GM12878 (cell line): ENCODE results near the gene PRR22. TPM values are rescaled to one million over a fixed set of nuclear protein-coding genes. Genes with fewer than 3 reads are reported as not detected.

Experiments
- ATAC-seq: fragments of 200-7000 bp; cut with Tn5 transposase; 3 replicates; pipeline ENCODE4 v1.9.1; 2020; ENCODE audit warnings: mild to moderate bottlenecking, moderate library complexity
- BruUV-seq: library from RNA; stranded (reverse); fragments of 400-500 nt; replicated peaks from 2 replicates; lab custom pipeline; 2021; lab: Mats Ljungman, UMichigan
- CTCF ChIA-PET: fragments of 300-600 bp; sonication (Branson Sonifier 250); formaldehyde crosslinking; extraction: SDS; loops from one replicate; lab custom pipeline; 2021; ENCODE audit warnings: inconsistent platforms; lab: Yijun Ruan, JAX
- POLR2A ChIA-PET: fragments of 350-600 bp; formaldehyde crosslinking; extraction: SDS; loops from one replicate; lab custom pipeline; 2021; ENCODE audit warnings: inconsistent platforms; lab: Charles Lee
- RAD21 ChIA-PET: fragments of 300-600 bp; sonication (Branson Sonifier 250); formaldehyde crosslinking; loops from one replicate; lab custom pipeline; 2023; ENCODE audit warnings: antibody characterized with exemption; ENCODE audit not compliant: unreplicated experiment; lab: Charles Lee
- SMC1A ChIA-PET: fragments of 300-600 bp; sonication (Branson Sonifier 250); formaldehyde crosslinking; loops from one replicate; lab custom pipeline; 2023; ENCODE audit not compliant: unreplicated experiment, uncharacterized antibody; lab: Charles Lee
- DNase-seq: peaks from one replicate; pipeline ENCODE4 v3.0.0-alpha.2; 2011; ENCODE audit warnings: low read depth, low spot score
- FAIRE-seq: peaks from 3 replicates; lab custom pipeline; 2011; peaks lifted over from hg19 to GRCh38; lab: Jason Lieb, UNC
- H2AFZ ChIP-seq: 2 replicates; pipeline ENCODE4 v1.6.0; 2011; ENCODE audit warnings: low read depth, low read length, control low read depth; ENCODE audit not compliant: control insufficient read depth
- H3K27ac ChIP-seq: 2 replicates; pipeline ENCODE4 v1.5.1; 2011; ENCODE audit warnings: control low read depth; ENCODE audit not compliant: control insufficient read depth, insufficient read depth
- H3K27me3 ChIP-seq, 2 experiments: replicated peaks in 1 of 2; 2 replicates each; pipeline versions ENCODE4 v1.6.0 to v1.6.1; 2011; ENCODE audit warnings: low read length in 1 of 2; ENCODE audit not compliant: control insufficient read depth in 2 of 2, insufficient read depth in 2 of 2
- H3K36me3 ChIP-seq, 2 experiments: 2 replicates each; pipeline ENCODE4 v1.5.1; 2011; ENCODE audit warnings: low read length in 1 of 2; ENCODE audit not compliant: control insufficient read depth in 2 of 2, insufficient read depth in 2 of 2
- H3K4me1 ChIP-seq: 2 replicates; pipeline ENCODE4 v1.6.1; 2011; ENCODE audit warnings: mild to moderate bottlenecking, low read length, moderate library complexity, mixed read lengths; ENCODE audit not compliant: control insufficient read depth, insufficient read depth
- H3K4me2 ChIP-seq: 2 replicates; pipeline ENCODE4 v1.6.0; 2011; ENCODE audit warnings: control low read depth; ENCODE audit not compliant: control insufficient read depth, insufficient read depth
- H3K4me3 ChIP-seq: fragments of 200-600 bp; sonication (generic); 2 replicates; pipeline ENCODE4 v1.5.1; 2016
- H3K79me2 ChIP-seq: 2 replicates; pipeline ENCODE4 v1.6.0; 2011; ENCODE audit warnings: low read length; ENCODE audit not compliant: control insufficient read depth, insufficient read depth
- H3K9ac ChIP-seq: 2 replicates; pipeline ENCODE4 v1.8.0; 2011; ENCODE audit warnings: low read length, control low read depth, mixed read lengths; ENCODE audit not compliant: control insufficient read depth, insufficient read depth
- H3K9me3 ChIP-seq: replicated peaks from 3 replicates; pipeline ENCODE4 v1.5.1; 2011; ENCODE audit warnings: mild to moderate bottlenecking, low read length; ENCODE audit not compliant: control insufficient read depth, insufficient read depth
- H4K20me1 ChIP-seq: 2 replicates; pipeline ENCODE4 v1.6.0; 2011; ENCODE audit not compliant: control insufficient read depth, insufficient read depth
- BHLHE40 ChIP-seq, 2 experiments: fragments of 450-650 bp in 1 of 2; IDR thresholded peaks; 2 replicates each; pipeline ENCODE4 v1.6.1; 2011 to 2017; ENCODE audit warnings: low read depth in 2 of 2, borderline replicate concordance in 1 of 2, improper control_type of control experiment in 1 of 2, low read length in 1 of 2, mild to moderate bottlenecking in 1 of 2
- EGR1 ChIP-seq, 2 experiments: IDR thresholded peaks; 1 replicate in 1 of 2; 2 replicates in 1 of 2; pipeline ENCODE4 v1.6.1; 2011 to 2012; ENCODE audit warnings: low read depth in 2 of 2, low read length in 2 of 2, borderline replicate concordance in 1 of 2, mild to moderate bottlenecking in 1 of 2, moderate library complexity in 1 of 2
- SMARCA5 ChIP-seq: fragments of 450-650 bp; IDR thresholded peaks from 2 replicates; pipeline ENCODE4 v1.6.1; 2017; ENCODE audit warnings: mild to moderate bottlenecking
- ZNF217 ChIP-seq: fragments of 450-650 bp; IDR thresholded peaks from 2 replicates; pipeline ENCODE4 v1.6.1; 2017; ENCODE audit warnings: antibody characterized with exemption, mild to moderate bottlenecking
- WGBS: methylation state at CpG from one replicate; pipeline ENCODE4 v1.1.6; 2016; ENCODE audit warnings: low lambda C conversion rate; ENCODE audit not compliant: insufficient replicate concordance, insufficient coverage; ENCODE audit errors: missing lambda C conversion rate; 5-methylcytosine and 5-hydroxymethylcytosine counted together
- in situ Hi-C: fragments of 300-500 bp; cut with MboI; formaldehyde crosslinking; loops from 9 replicates; pipeline ENCODE4 v1.14.3; 2018; ENCODE audit warnings: mixed read lengths
- intact Hi-C: fragments of 100-400 bp; cut with micrococcal nuclease; formaldehyde crosslinking; loops from one replicate; pipeline ENCODE4 v1.14.2; 2022; ENCODE audit not compliant: unreplicated experiment
- polyA plus RNA-seq, 11 experiments: library from polyadenylated mRNA; depleted of rRNA in 4 of 11; unstranded in 6 of 11; stranded (reverse) in 5 of 11; fragments of >200 nt; fragmentation: Nextera tagmentation in 4 of 11; fragmentation: Illumina TruSeq in 1 of 11; extraction: Ambion mirVana in 4 of 11; extraction: Trizol in 1 of 11; gene quantifications; 1 replicate in 1 of 11; 2 replicates in 10 of 11; pipeline versions ENCODE4 v1.2.1 to v1.2.3, GENCODE V29; 2011 to 2016; ENCODE audit warnings: inconsistent platforms in 2 of 11, missing spikeins in 2 of 11, low read depth in 1 of 11
- total RNA-seq, 4 experiments: library from RNA; depleted of rRNA in 3 of 4; stranded (reverse); fragments of >200 nt in 3 of 4; fragmentation: Illumina TruSeq in 1 of 4; extraction: Trizol in 1 of 4; gene quantifications; 2 replicates each; pipeline versions ENCODE4 v1.2.1 to v1.2.3, GENCODE V29; 2013 to 2021

The PRR22 gene
- total and polyA plus RNA-seq, 10 of the 15 experiments (the other 5 are each of a cell fraction or from before 2014, with no cell fraction given): 0.31 to 4.4 (median 1.3) TPM; not detected in 2

DNA sequence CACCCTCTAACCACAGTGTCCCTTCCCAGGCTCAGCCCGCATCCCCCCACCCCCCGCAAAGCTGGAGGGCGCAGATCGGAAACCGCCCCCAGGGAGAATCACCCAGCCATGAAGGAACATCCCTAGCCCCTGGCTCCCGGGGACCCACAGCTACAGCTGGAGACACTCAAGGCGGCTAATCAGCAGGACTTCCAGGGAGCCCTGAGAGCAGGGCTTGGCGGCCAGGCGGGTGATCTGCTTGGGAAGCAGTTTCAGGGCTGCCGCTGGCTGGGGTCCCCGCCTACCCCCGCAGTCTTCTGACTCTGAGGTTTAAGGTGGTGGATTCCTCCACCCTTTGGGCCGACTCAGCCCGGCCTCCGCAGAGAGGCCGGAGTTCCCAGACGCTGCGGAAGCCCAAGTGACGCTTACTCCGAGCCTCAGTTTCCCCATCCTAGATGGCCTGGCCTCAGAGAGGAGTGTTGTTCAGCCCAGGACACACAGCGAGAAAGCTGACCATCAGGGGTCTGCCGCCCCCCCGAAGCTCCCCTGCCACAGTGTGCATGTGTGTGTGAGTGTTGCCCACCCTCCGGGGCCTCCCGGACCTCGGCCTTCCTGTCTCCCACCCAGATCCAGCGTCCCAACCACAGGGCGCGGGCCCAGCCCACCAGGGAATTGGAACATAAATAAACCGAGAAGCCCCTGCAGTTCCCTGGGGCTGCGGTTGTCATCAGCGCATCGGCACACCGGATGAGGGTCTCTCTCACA, 45.2 kb upstream of the PRR22 start:
- Histone ChIP-seq H3K27me3 (peaks cover 0 to 4% of the 10 kb centered on the region in 2 experiments; a peak in 2 of 4 replicates), H3K4me2 (peak overlapping the region; percentile 93; the same call in 1 of the 2 replicates), H3K79me2 (no peaks in the 10 kb centered on the region), H3K9me3 (no peaks in the 10 kb centered on the region), H4K20me1 (no peaks in the 10 kb centered on the region), H3K36me3 (no peaks in the 10 kb centered on the region), H2AFZ (no peak overlapping the region), H3K4me3 (no peak overlapping the region), H3K27ac (no peak overlapping the region), H3K4me1 (peaks cover 24% of the 10 kb centered on the region), H3K9ac (no peak overlapping the region)
- FAIRE-seq (no peak), ATAC-seq (no peak), DNase-seq (no peak)
- CTCF ChIA-PET: interaction anchor here (2.7 kb wide), 1 partner anchor 26 kb away, joined by 10 read pairs; no protein-coding TSS in a partner anchor
- POLR2A ChIA-PET: interaction anchor here (0.7 kb wide), 1 partner anchor 362 kb away, joined by 7 read pairs; no protein-coding TSS in a partner anchor
- WGBS: 69% methylated on average over 31 of the region's 34 CpGs
- BruUV-seq: no TSS peak
- intact Hi-C loops (no loop called here), in situ Hi-C loops (no loop called here)
- SMC1A ChIA-PET: no interaction called here
- TF ChIP-seq SMARCA5 (peak; percentile 78; the same call in 1 of the 2 replicates), EGR1 (IDR thresholded peaks at IDR 0.05; ENCODE audit: borderline replicate concordance in 1 of 2, low read depth in 2 of 2, low read length in 2 of 2) (0 out of 3 replicates have a peak, but pooled peaks of 1 of the 2 experiments have one; percentile 26), BHLHE40 (IDR thresholded peaks at IDR 0.05; ENCODE audit: borderline replicate concordance in 1 of 2, low read depth in 2 of 2, low read length in 1 of 2) (no peak), ZNF217 (0 out of 2 replicates have a peak, but pooled peaks have one; percentile 28)
- RAD21 ChIA-PET: no interaction called here
